Stimulated activated CD8-positive, alpha-beta memory T cell treated with anti-CD3 and anti-CD28 coated beads, Interleukin-4, amount 100 ng/mL, for 1 hour (primary cell): ENCODE data around the gene FRAS1.
"Not testable (repeated sequence)": the region's sequence is repeated elsewhere in the genome, so short reads cannot be mapped to it uniquely, and the experiment has no call there.

Experiments used
- DNase-seq, 2 donors: peaks; one replicate each; pipeline ENCODE4 v3.0.0-alpha.2; 2020; ENCODE audit warnings: low read depth in 2 of 2, low spot score in 1 of 2

FRAS1 gene

GRCh38 chr4:78058591-78059523 is 1.7 kb downstream of the FRAS1 start:
- DNase-seq = no peak

GRCh38 chr4:78059524-78059889 is 2.4 kb downstream of the FRAS1 start:
- DNase-seq = no peak

GRCh38 chr4:78059938-78060337 is 2.8 kb downstream of the FRAS1 start:
- no peak for DNase-seq

GRCh38 chr4:78061939-78062570 is 4.9 kb downstream of the FRAS1 start:
- no peak for DNase-seq

GRCh38 chr4:78065508-78066192 is 8.5 kb downstream of the FRAS1 start:
- DNase-seq = no peak

GRCh38 chr4:78068481-78068880 is 11.4 kb downstream of the FRAS1 start:
- DNase-seq = no peak

GRCh38 chr4:78069319-78069718 is 12.2 kb downstream of the FRAS1 start:
- DNase-seq = no peak

GRCh38 chr4:78069859-78070258 is 12.7 kb downstream of the FRAS1 start:
- DNase-seq = no peak

GRCh38 chr4:78070731-78071282 is 13.7 kb downstream of the FRAS1 start:
- DNase-seq = no peak

GRCh38 chr4:78074759-78075158 is 17.6 kb downstream of the FRAS1 start:
- no peak for DNase-seq

GRCh38 chr4:78075986-78076385 is 18.9 kb downstream of the FRAS1 start:
- no peak for DNase-seq

GRCh38 chr4:78078101-78078500 is 21.0 kb downstream of the FRAS1 start:
- no peak for DNase-seq

- DNase-seq = no peak
Measured at GRCh38 chr4:78079726-78080430, 22.8 kb downstream of the FRAS1 start.

- no peak for DNase-seq
Measured at GRCh38 chr4:78081541-78081940, 24.4 kb downstream of the FRAS1 start.

- DNase-seq = no peak
Measured at GRCh38 chr4:78083035-78083434, 25.9 kb downstream of the FRAS1 start.

GRCh38 chr4:78091534-78091933 is 34.4 kb downstream of the FRAS1 start:
- no peak for DNase-seq

GRCh38 chr4:78092350-78092749 is 35.2 kb downstream of the FRAS1 start:
- DNase-seq = not testable (repeated sequence)

GRCh38 chr4:78092850-78093249 is 35.7 kb downstream of the FRAS1 start:
- DNase-seq = no peak

- DNase-seq = no peak
Measured at GRCh38 chr4:78095081-78095480, 38.0 kb downstream of the FRAS1 start.

GRCh38 chr4:78099058-78099457 is 41.9 kb downstream of the FRAS1 start:
- no peak for DNase-seq

GRCh38 chr4:78100060-78100459 is 42.9 kb downstream of the FRAS1 start:
- DNase-seq = no peak
